HepG2 (cell line): ENCODE results near the gene GTSF1L. TPM values are rescaled to one million over a fixed set of nuclear protein-coding genes. Genes with fewer than 3 reads are reported as not detected.
A peak's percentile ranks its signal among the peaks of the same experiment; 100 is the strongest.
"Not testable (repeated sequence)": the region's sequence is repeated elsewhere in the genome, so short reads cannot be mapped to it uniquely, and the experiment has no call there.

ENCODE experiments used
- ATAC-seq: fragments of 200-7000 bp; cut with Tn5 transposase; 3 replicates; pipeline ENCODE4 v1.9.1; 2020; ENCODE audit warnings: mild to moderate bottlenecking, moderate library complexity
- BruUV-seq: library from RNA; stranded (reverse); fragments of 400-500 nt; replicated peaks from 2 replicates; lab custom pipeline; 2021; lab: Mats Ljungman, UMichigan
- CTCF ChIA-PET: fragments of 300-600 bp; formaldehyde crosslinking; extraction: SDS; loops from one replicate; lab custom pipeline; 2021; ENCODE audit warnings: low total read pairs, inconsistent platforms, low intra/inter-chr PET ratio; lab: Yijun Ruan, JAX
- POLR2A ChIA-PET: fragments of 350-600 bp; sonication (Branson Sonifier 250); formaldehyde crosslinking; loops from one replicate; lab custom pipeline; 2020; ENCODE audit warnings: antibody characterized with exemption, inconsistent platforms; lab: Yijun Ruan, JAX
- DNase-seq: peaks from one replicate; pipeline ENCODE4 v3.0.0-alpha.2; 2015; ENCODE audit warnings: low spot score
- FAIRE-seq: peaks from 3 replicates; lab custom pipeline; 2011; peaks lifted over from hg19 to GRCh38; lab: Jason Lieb, UNC
- H2AFZ ChIP-seq: one replicate; pipeline ENCODE4 v1.6.1; 2011; ENCODE audit warnings: low read length, inconsistent platforms
- H3K27ac ChIP-seq: fragments of 300-600 bp; 3 replicates; pipeline ENCODE4 v1.8.0; 2011; ENCODE audit warnings: mixed run types, mild to moderate bottlenecking, mixed read lengths, low read length, inconsistent platforms; ENCODE audit not compliant: insufficient read depth; ENCODE audit errors: extremely low read length
- H3K27me3 ChIP-seq, 2 experiments: fragments of 200-600 bp in 1 of 2; 2 replicates in 1 of 2; 3 replicates in 1 of 2; pipeline versions ENCODE4 v1.6.0 to v1.8.0; 2011; ENCODE audit warnings: low read length in 2 of 2, mild to moderate bottlenecking in 2 of 2, moderate library complexity in 2 of 2, inconsistent platforms in 1 of 2; ENCODE audit not compliant: insufficient read depth in 2 of 2, control insufficient read depth in 1 of 2
- H3K36me3 ChIP-seq, 2 experiments: fragments of 200-600 bp in 1 of 2; replicated peaks in 1 of 2; 2 replicates in 1 of 2; 3 replicates in 1 of 2; pipeline versions ENCODE4 v1.5.1 to v1.8.0; 2011; ENCODE audit warnings: low read length in 2 of 2, inconsistent platforms in 1 of 2; ENCODE audit not compliant: insufficient read depth in 2 of 2, control insufficient read depth in 1 of 2
- H3K4me1 ChIP-seq: 2 replicates; pipeline ENCODE4 v1.5.1; 2012; ENCODE audit warnings: low read length, inconsistent platforms; ENCODE audit not compliant: insufficient read depth
- H3K4me2 ChIP-seq: 2 replicates; pipeline ENCODE4 v1.6.0; 2011; ENCODE audit warnings: low read depth, low read length, inconsistent platforms
- H3K4me3 ChIP-seq, 3 experiments: fragments of 200-600 bp in 1 of 3; sonication (generic), shearing (Covaris generic) in 1 of 3; replicated peaks in 1 of 3; 2 replicates each; pipeline ENCODE4 v1.5.1; 2011 to 2016; ENCODE audit warnings: low read length in 3 of 3, inconsistent platforms in 2 of 3, low read depth in 2 of 3, mild to moderate bottlenecking in 2 of 3, control low read depth in 1 of 3, mixed read lengths in 1 of 3; ENCODE audit not compliant: insufficient read depth in 1 of 3
- H3K79me2 ChIP-seq: one replicate; pipeline ENCODE4 v1.6.1; 2011; ENCODE audit warnings: low read length, inconsistent platforms; ENCODE audit not compliant: insufficient read depth
- H3K9ac ChIP-seq: 2 replicates; pipeline ENCODE4 v1.6.0; 2011; ENCODE audit warnings: mild to moderate bottlenecking, low read depth, low read length, inconsistent platforms; ENCODE audit not compliant: insufficient read depth
- H3K9me3 ChIP-seq: 2 replicates; pipeline ENCODE4 v1.5.1; 2012; ENCODE audit warnings: mild to moderate bottlenecking, low read length
- H4K20me1 ChIP-seq: 2 replicates; pipeline ENCODE4 v1.6.0; 2011; ENCODE audit warnings: inconsistent platforms, mild to moderate bottlenecking, low read length, moderate library complexity; ENCODE audit not compliant: insufficient read depth
- CBX2 ChIP-seq, 2 experiments: fragments of 200-600 bp in 1 of 2; sonication (generic); formaldehyde crosslinking in 1 of 2; IDR thresholded peaks; 2 replicates each; pipeline versions ENCODE4 v1.7.0 to v1.8.1; 2018 to 2022; ENCODE audit warnings: low read depth in 2 of 2, low read length in 1 of 2, mild to moderate bottlenecking in 1 of 2, missing genetic modification reagents in 1 of 2
- CENPX ChIP-seq: sonication (generic); formaldehyde crosslinking; IDR thresholded peaks from 2 replicates; pipeline ENCODE4 v1.9.0; 2021; ENCODE audit warnings: mild to moderate bottlenecking, missing genetic modification reagents, moderate library complexity
- RELA ChIP-seq: sonication (generic); formaldehyde crosslinking; IDR thresholded peaks from 2 replicates; pipeline ENCODE4 v1.4.0; 2020; ENCODE audit warnings: missing genetic modification reagents
- ZFAT ChIP-seq: sonication (generic); formaldehyde crosslinking; conservative IDR thresholded peaks from 2 replicates; pipeline ENCODE4 v1.8.1; 2023; ENCODE audit warnings: missing genetic modification reagents, inconsistent platforms
- ZKSCAN1 ChIP-seq: fragments of 150-350 bp; IDR thresholded peaks from 2 replicates; pipeline ENCODE4 v1.6.1; 2014; ENCODE audit warnings: low read length
- ZNF562 ChIP-seq: sonication (generic); formaldehyde crosslinking; IDR thresholded peaks from 2 replicates; pipeline ENCODE4 v1.8.0; 2022; ENCODE audit warnings: missing genetic modification reagents, borderline replicate concordance
- WGBS: methylation state at CpG from one replicate; pipeline ENCODE4 v1.1.6; 2017; ENCODE audit warnings: low lambda C conversion rate; 5-methylcytosine and 5-hydroxymethylcytosine counted together
- in situ Hi-C: cut with HindIII; loops from 2 replicates; pipeline ENCODE4 v1.10.0; 2017; ENCODE audit warnings: low pct_unique_long_range_greater_than_20kb; ENCODE audit not compliant: extremely low pct_ligation_motif_present
- intact Hi-C: fragments of 100-400 bp; cut with micrococcal nuclease; formaldehyde crosslinking; loops from one replicate; pipeline ENCODE4 v1.10.0; 2022; ENCODE audit not compliant: unreplicated experiment
- polyA plus RNA-seq, 8 experiments: library from polyadenylated mRNA; depleted of rRNA in 3 of 8; stranded (reverse) in 7 of 8; unstranded in 1 of 8; fragments of >200 nt; fragmentation: Illumina TruSeq in 4 of 8; extraction: Trizol in 4 of 8; gene quantifications; 2 replicates each; pipeline versions ENCODE4 v1.2.1 to v1.2.3, GENCODE V29; 2011 to 2016; ENCODE audit warnings: low read depth in 4 of 8, missing spikeins in 1 of 8, mixed read lengths in 1 of 8; ENCODE audit not compliant: insufficient read depth in 1 of 8
- total RNA-seq, 5 experiments: library from RNA; depleted of rRNA; stranded (reverse); fragments of >200 nt; fragmentation: Illumina TruSeq; extraction: Trizol; gene quantifications; 2 replicates each; pipeline ENCODE4 v1.2.3, GENCODE V29; 2016; ENCODE audit warnings: low read depth in 1 of 5
- TF ChIP-seq, protein P1 (sequence below): sonication (generic); formaldehyde crosslinking; IDR thresholded peaks from 2 replicates; pipeline ENCODE4 v1.8.0; 2022; ENCODE audit warnings: missing genetic modification reagents, mild to moderate bottlenecking, moderate library complexity, borderline replicate concordance
- TF ChIP-seq, protein P2 (sequence below): sonication (generic); formaldehyde crosslinking; IDR thresholded peaks from 2 replicates; pipeline ENCODE4 v1.5.1; 2020; ENCODE audit warnings: missing genetic modification reagents, mild to moderate bottlenecking, borderline replicate concordance
- TF ChIP-seq, protein P3 (sequence below): IDR thresholded peaks from 2 replicates; pipeline ENCODE4 v1.6.1; 2016; ENCODE audit warnings: low read depth, borderline replicate concordance

Gene GTSF1L
- total and polyA plus RNA-seq, 2 of the 13 experiments (the other 11 are each of a cell fraction or from before 2014, with no cell fraction given) = not detected

DNA sequence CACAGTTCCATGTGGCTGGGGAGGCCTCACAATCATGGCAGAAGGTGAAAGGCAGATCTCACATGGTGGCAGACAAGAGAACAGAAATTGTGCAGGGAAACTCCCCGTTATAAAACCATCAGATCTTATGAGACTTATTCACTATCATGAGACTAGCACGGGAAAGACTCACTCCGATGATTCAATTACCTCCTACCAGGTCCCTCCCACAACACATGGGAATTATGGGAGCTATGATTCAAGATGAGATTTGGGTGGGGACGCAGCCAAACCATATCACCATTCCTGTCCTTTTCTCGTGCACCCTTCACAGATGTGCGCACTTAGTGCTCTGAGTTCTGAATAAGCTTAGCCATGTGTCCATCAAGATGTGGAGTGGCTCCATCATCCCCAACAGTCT, 31.1 kb upstream of the GTSF1L start:
- peak; percentile 4 for FAIRE-seq
- POLR2A ChIA-PET, in situ Hi-C loops, intact Hi-C loops, H3K4me2 ChIP-seq, H3K4me3 ChIP-seq, DNase-seq, H3K4me1 ChIP-seq, ATAC-seq, H3K36me3 ChIP-seq, H3K9me3 ChIP-seq, H3K27ac ChIP-seq, H3K79me2 ChIP-seq, BruUV-seq, CTCF ChIA-PET, H3K9ac ChIP-seq, H4K20me1 ChIP-seq, H2AFZ ChIP-seq: not testable (repeated sequence)
- peaks cover 2 to 44% of the 10 kb centered on the region in 2 experiments; a peak in 4 of 5 replicates for H3K27me3 ChIP-seq
- WGBS = 18% methylated on average over 6 of the region's 6 CpGs

DNA sequence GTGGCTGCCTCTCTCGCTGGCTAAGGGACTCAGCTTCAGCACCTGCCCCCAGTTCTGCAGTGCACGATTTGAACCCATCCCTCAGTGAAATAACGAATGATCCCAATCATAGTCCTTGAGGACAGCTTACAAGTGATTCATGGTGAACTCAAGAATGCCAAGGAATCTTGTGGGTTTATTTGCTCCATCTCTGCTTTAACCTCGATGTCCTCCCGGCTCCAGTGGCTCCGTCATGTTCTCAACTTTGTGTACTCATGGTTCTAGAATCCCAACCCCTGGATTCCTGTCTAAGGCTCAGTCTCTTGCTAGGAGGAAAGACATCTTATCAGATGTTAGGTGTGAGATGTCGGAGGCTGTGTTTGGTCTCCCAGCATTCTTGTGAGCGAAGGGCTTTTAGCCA, 29.0 kb upstream of the GTSF1L start:
- FAIRE-seq = no peak
- Histone ChIP-seq H3K36me3 (no peaks in the 10 kb centered on the region), H2AFZ (no peak overlapping the region), H3K4me3 (no peak overlapping the region), H3K27ac (no peak overlapping the region), H3K4me2 (no peak overlapping the region), H3K9ac (no peak overlapping the region), H3K27me3 (peaks cover 4 to 39% of the 10 kb centered on the region in 2 experiments; a peak in 3 of 5 replicates), H4K20me1 (no peaks in the 10 kb centered on the region), H3K79me2 (no peaks in the 10 kb centered on the region), H3K4me1 (no peaks in the 10 kb centered on the region)
- ChIA-PET CTCF (no interaction called here), POLR2A (no interaction called here)
- WGBS = 8% methylated on average over 8 of the region's 8 CpGs
- in situ Hi-C loops (no loop called here), intact Hi-C loops (no loop called here)
- BruUV-seq = no TSS peak
- no peak for TF ChIP-seq CENPX (CRISPR knock-in tag)
- TF ChIP-seq ZFAT (CRISPR knock-in tag) = no peak
- TF ChIP-seq RELA (CRISPR knock-in tag) = no peak
- TF ChIP-seq, protein P1, sequence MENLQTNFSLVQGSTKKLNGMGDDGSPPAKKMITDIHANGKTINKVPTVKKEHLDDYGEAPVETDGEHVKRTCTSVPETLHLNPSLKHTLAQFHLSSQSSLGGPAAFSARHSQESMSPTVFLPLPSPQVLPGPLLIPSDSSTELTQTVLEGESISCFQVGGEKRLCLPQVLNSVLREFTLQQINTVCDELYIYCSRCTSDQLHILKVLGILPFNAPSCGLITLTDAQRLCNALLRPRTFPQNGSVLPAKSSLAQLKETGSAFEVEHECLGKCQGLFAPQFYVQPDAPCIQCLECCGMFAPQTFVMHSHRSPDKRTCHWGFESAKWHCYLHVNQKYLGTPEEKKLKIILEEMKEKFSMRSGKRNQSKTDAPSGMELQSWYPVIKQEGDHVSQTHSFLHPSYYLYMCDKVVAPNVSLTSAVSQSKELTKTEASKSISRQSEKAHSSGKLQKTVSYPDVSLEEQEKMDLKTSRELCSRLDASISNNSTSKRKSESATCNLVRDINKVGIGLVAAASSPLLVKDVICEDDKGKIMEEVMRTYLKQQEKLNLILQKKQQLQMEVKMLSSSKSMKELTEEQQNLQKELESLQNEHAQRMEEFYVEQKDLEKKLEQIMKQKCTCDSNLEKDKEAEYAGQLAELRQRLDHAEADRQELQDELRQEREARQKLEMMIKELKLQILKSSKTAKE (CRISPR knock-in tag) = no peak
- no peak for TF ChIP-seq CBX2 (IDR thresholded peaks at IDR 0.05; ENCODE audit: low read depth, low read length)
- no peak for TF ChIP-seq CBX2 (CRISPR knock-in tag; IDR thresholded peaks at IDR 0.05; ENCODE audit: low read depth)
- TF ChIP-seq ZNF562 (CRISPR knock-in tag) = no peak
- TF ChIP-seq, protein P2, sequence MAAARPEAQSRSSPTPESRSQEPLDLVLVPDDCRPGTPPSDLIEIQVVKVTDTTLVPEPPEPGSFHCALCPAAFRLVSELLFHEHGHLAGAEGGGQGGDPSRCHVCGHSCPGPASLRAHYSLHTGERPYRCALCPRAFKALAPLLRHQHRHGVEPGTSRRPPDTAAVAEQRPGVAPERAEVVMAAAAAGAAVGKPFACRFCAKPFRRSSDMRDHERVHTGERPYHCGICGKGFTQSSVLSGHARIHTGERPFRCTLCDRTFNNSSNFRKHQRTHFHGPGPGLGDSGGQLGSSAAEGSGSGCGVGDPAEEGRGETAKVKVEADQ (CRISPR knock-in tag) = no peak
- TF ChIP-seq, protein P3, sequence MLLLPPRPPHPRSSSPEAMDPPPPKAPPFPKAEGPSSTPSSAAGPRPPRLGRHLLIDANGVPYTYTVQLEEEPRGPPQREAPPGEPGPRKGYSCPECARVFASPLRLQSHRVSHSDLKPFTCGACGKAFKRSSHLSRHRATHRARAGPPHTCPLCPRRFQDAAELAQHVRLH = no peak
- no peak for TF ChIP-seq ZKSCAN1
- TF ChIP-seq, all 625 proteins: peak for 0
- DNase-seq (no peak), ATAC-seq (no peak)
- H3K9me3 ChIP-seq = no peaks in the 10 kb centered on the region
